GM23338 (cell line): ENCODE results near the gene FRMD4A. TPM values are rescaled to one million over a fixed set of nuclear protein-coding genes. Genes with fewer than 3 reads are reported as not detected.

Source experiments
- ATAC-seq: fragments of 200-7000 bp; cut with Tn5 transposase; 3 replicates; pipeline ENCODE4 v1.9.1; 2020
- DNase-seq: peaks from one replicate; pipeline ENCODE4 v3.0.0-alpha.2; 2015; ENCODE audit warnings: low spot score
- H2AFZ ChIP-seq: fragments of 200-600 bp; sonication (generic); 2 replicates; pipeline ENCODE4 v1.8.0; 2016; ENCODE audit warnings: antibody characterized with exemption, mild to moderate bottlenecking, moderate library complexity
- H3F3A ChIP-seq: fragments of 200-600 bp; sonication (generic); replicated peaks from 2 replicates; pipeline ENCODE4 v1.8.0; 2017; ENCODE audit warnings: antibody characterized with exemption, mixed run types, low read depth
- H3K27ac ChIP-seq: fragments of 200-600 bp; sonication (generic); 2 replicates; pipeline ENCODE4 v1.6.1; 2016; ENCODE audit warnings: low read depth
- H3K27me3 ChIP-seq: fragments of 200-600 bp; sonication (generic); 2 replicates; pipeline ENCODE4 v1.8.0; 2016; ENCODE audit warnings: mild to moderate bottlenecking, mixed run types, moderate library complexity; ENCODE audit not compliant: insufficient read depth
- H3K36me3 ChIP-seq: fragments of 200-600 bp; sonication (generic); 2 replicates; pipeline ENCODE4 v1.8.0; 2016; ENCODE audit warnings: mild to moderate bottlenecking; ENCODE audit not compliant: insufficient read depth
- H3K4me1 ChIP-seq: fragments of 200-600 bp; sonication (generic); 2 replicates; pipeline ENCODE4 v1.8.0; 2016; ENCODE audit warnings: mild to moderate bottlenecking, moderate library complexity; ENCODE audit not compliant: insufficient read depth
- H3K4me2 ChIP-seq: fragments of 200-600 bp; sonication (generic); 2 replicates; pipeline ENCODE4 v1.7.1; 2017; ENCODE audit warnings: mixed run types
- H3K4me3 ChIP-seq: fragments of 200-600 bp; sonication (generic); 2 replicates; pipeline ENCODE4 v1.6.1; 2016; ENCODE audit warnings: mixed run types
- H3K79me2 ChIP-seq: fragments of 200-600 bp; sonication (generic); replicated peaks from 2 replicates; pipeline ENCODE4 v1.8.0; 2017; ENCODE audit warnings: mild to moderate bottlenecking; ENCODE audit not compliant: insufficient read depth
- H3K9me2 ChIP-seq: fragments of 200-600 bp; sonication (generic); 2 replicates; pipeline ENCODE4 v1.8.0; 2017; ENCODE audit not compliant: insufficient read depth
- H4K20me1 ChIP-seq: fragments of 200-600 bp; sonication (generic); replicated peaks from 2 replicates; pipeline ENCODE4 v1.8.0; 2017; ENCODE audit warnings: mild to moderate bottlenecking; ENCODE audit not compliant: insufficient read depth
- H3K27ac Mint-ChIP-seq: 2 replicates; pipeline ENCODE4 v1.8.0; 2020; ENCODE audit warnings: inconsistent platforms, mild to moderate bottlenecking, moderate library complexity, mixed read lengths
- H3K27me3 Mint-ChIP-seq: 3 replicates; pipeline ENCODE4 v1.8.0; 2022; ENCODE audit warnings: low read depth, mild to moderate bottlenecking, moderate library complexity, mixed read lengths, inconsistent platforms; ENCODE audit not compliant: insufficient read depth, poor library complexity
- H3K36me3 Mint-ChIP-seq: 3 replicates; pipeline ENCODE4 v1.8.0; 2021; ENCODE audit warnings: low read depth, mild to moderate bottlenecking, inconsistent platforms, moderate library complexity, mixed read lengths
- H3K4me1 Mint-ChIP-seq: 3 replicates; pipeline ENCODE4 v1.8.0; 2020; ENCODE audit warnings: mild to moderate bottlenecking, inconsistent platforms, mixed read lengths
- H3K4me3 Mint-ChIP-seq: 3 replicates; pipeline ENCODE4 v1.8.0; 2021; ENCODE audit warnings: moderate library complexity, mild to moderate bottlenecking, inconsistent platforms, mixed read lengths
- H3K9me3 Mint-ChIP-seq: 3 replicates; pipeline ENCODE4 v1.8.0; 2020; ENCODE audit warnings: moderate library complexity, mild to moderate bottlenecking, inconsistent platforms, mixed read lengths
- CREB1 ChIP-seq: fragments of 250-450 bp; sonication (Bioruptor Pico); IDR thresholded peaks from 2 replicates; pipeline ENCODE4 v1.5.0; 2020; ENCODE audit warnings: low read depth, mild to moderate bottlenecking, moderate library complexity
- EZH2 ChIP-seq: fragments of 200-600 bp; sonication (generic); IDR thresholded peaks from one replicate; pipeline ENCODE4 v1.8.0; 2017; ENCODE audit warnings: antibody characterized with exemption, mild to moderate bottlenecking, low read depth; ENCODE audit not compliant: unreplicated experiment
- NANOG ChIP-seq: IDR thresholded peaks from 2 replicates; pipeline ENCODE4 v1.6.1; 2016; ENCODE audit warnings: antibody characterized with exemption, borderline replicate concordance
- POLR2AphosphoS5 ChIP-seq: IDR thresholded peaks from 2 replicates; pipeline ENCODE4 v1.6.1; 2016; ENCODE audit warnings: antibody characterized with exemption, low read depth
- ZNF114 ChIP-seq: fragments of 250-450 bp; sonication (Bioruptor Pico); IDR thresholded peaks from 2 replicates; pipeline ENCODE4 v1.5.0; 2020; ENCODE audit warnings: mild to moderate bottlenecking, moderate library complexity
- ZNF331 ChIP-seq: fragments of 250-450 bp; sonication (Bioruptor Pico); IDR thresholded peaks from 2 replicates; pipeline ENCODE4 v1.5.0; 2020; ENCODE audit warnings: low read depth, mild to moderate bottlenecking, moderate library complexity
- polyA plus RNA-seq: library from polyadenylated mRNA; unstranded; fragments of >200 nt; fragmentation: Nextera tagmentation; extraction: Ambion mirVana; gene quantifications from 2 replicates; pipeline ENCODE4 v1.2.1, GENCODE V29; 2016
- total RNA-seq: library from RNA; depleted of rRNA; stranded (reverse); fragments of >200 nt; shearing (Covaris generic); gene quantifications from 2 replicates; pipeline ENCODE4 v1.2.3, GENCODE V29; 2014
- TF ChIP-seq, protein P1 (sequence below): IDR thresholded peaks from one replicate; pipeline ENCODE4 v1.6.1; 2018; ENCODE audit warnings: antibody characterized with exemption; ENCODE audit not compliant: unreplicated experiment
- TF ChIP-seq, protein P2 (sequence below): fragments of 250-450 bp; sonication (Bioruptor Pico); IDR thresholded peaks from 2 replicates; pipeline ENCODE4 v1.5.0; 2020; ENCODE audit warnings: mild to moderate bottlenecking, moderate library complexity

Gene FRMD4A
- total and polyA plus RNA-seq, 2 experiments from 2014 or later, result 14.0 to 20.1 TPM

DNA sequence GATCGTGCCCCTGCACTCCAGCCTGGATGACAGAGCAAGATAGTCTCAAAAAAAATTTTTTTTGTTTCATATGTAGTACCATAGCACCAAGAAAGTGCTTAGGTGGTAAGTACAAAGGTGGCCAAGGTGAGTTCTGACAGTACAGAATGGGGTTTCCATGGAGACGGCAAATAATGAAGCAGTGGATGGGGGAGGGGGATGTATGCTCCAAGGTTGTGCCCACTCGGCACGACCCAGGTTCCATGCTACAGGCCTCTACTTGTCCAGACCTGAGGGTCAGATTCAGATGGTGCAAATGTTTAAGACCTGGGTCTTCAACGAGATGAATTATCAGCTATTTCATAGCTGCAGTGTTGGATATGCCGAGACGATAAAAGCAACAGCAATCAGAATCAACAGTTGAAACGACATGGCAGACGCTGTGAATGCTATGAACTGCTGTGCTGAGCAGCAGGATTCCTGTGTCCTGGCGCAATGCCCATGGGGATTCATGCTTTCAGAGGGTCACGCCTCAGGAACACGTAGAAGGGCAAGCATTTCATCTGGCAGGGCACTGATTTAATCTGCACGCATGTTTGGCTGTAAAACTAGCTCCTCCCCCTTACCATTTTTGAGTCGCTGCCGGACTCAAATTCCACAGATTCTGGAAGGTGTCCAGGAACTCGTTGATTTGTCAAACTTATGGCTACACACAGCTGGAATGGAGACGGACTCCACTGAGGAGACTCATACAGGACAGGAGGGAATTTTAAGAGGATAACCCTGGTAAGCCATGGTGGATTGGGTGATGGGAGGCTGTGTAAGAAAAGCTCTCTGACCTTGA lies 256.5 kb downstream of the FRMD4A start (continued):
- TF ChIP-seq, protein P1, sequence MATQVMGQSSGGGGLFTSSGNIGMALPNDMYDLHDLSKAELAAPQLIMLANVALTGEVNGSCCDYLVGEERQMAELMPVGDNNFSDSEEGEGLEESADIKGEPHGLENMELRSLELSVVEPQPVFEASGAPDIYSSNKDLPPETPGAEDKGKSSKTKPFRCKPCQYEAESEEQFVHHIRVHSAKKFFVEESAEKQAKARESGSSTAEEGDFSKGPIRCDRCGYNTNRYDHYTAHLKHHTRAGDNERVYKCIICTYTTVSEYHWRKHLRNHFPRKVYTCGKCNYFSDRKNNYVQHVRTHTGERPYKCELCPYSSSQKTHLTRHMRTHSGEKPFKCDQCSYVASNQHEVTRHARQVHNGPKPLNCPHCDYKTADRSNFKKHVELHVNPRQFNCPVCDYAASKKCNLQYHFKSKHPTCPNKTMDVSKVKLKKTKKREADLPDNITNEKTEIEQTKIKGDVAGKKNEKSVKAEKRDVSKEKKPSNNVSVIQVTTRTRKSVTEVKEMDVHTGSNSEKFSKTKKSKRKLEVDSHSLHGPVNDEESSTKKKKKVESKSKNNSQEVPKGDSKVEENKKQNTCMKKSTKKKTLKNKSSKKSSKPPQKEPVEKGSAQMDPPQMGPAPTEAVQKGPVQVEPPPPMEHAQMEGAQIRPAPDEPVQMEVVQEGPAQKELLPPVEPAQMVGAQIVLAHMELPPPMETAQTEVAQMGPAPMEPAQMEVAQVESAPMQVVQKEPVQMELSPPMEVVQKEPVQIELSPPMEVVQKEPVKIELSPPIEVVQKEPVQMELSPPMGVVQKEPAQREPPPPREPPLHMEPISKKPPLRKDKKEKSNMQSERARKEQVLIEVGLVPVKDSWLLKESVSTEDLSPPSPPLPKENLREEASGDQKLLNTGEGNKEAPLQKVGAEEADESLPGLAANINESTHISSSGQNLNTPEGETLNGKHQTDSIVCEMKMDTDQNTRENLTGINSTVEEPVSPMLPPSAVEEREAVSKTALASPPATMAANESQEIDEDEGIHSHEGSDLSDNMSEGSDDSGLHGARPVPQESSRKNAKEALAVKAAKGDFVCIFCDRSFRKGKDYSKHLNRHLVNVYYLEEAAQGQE, result no peak
- TF ChIP-seq ZNF331 (CRISPR knock-in tag), result no peak
- TF ChIP-seq CREB1, result no peak

GRCh38 chr10:14072541-14072940 lies 258.2 kb downstream of the FRMD4A start:
- H3K27me3 Mint-ChIP-seq, result peaks cover 2% of the 10 kb centered on the region
- Histone ChIP-seq H3K36me3 (no peaks in the 10 kb centered on the region), H3K4me3 (no peak overlapping the region), H3K27me3 (no peaks in the 10 kb centered on the region), H4K20me1 (no peaks in the 10 kb centered on the region), H3K4me1 (no peaks in the 10 kb centered on the region), H3F3A (no peaks in the 10 kb centered on the region), H3K9me2 (no peaks in the 10 kb centered on the region), H3K79me2 (no peaks in the 10 kb centered on the region), H2AFZ (no peak overlapping the region), H3K4me2 (no peak overlapping the region), H3K27ac (no peak overlapping the region)
- peaks cover 3% of the 10 kb centered on the region; the same call in 1 of the 3 replicates for H3K4me1 Mint-ChIP-seq
- ATAC-seq, result no peak
- no peaks in the 10 kb centered on the region; the same call in 2 of the 3 replicates for H3K9me3 Mint-ChIP-seq
- H3K4me3 Mint-ChIP-seq, result no peak overlapping the region
- H3K36me3 Mint-ChIP-seq, result no peaks in the 10 kb centered on the region
- DNase-seq, result no peak
- H3K27ac Mint-ChIP-seq, result no peak overlapping the region
- TF ChIP-seq, protein P2, sequence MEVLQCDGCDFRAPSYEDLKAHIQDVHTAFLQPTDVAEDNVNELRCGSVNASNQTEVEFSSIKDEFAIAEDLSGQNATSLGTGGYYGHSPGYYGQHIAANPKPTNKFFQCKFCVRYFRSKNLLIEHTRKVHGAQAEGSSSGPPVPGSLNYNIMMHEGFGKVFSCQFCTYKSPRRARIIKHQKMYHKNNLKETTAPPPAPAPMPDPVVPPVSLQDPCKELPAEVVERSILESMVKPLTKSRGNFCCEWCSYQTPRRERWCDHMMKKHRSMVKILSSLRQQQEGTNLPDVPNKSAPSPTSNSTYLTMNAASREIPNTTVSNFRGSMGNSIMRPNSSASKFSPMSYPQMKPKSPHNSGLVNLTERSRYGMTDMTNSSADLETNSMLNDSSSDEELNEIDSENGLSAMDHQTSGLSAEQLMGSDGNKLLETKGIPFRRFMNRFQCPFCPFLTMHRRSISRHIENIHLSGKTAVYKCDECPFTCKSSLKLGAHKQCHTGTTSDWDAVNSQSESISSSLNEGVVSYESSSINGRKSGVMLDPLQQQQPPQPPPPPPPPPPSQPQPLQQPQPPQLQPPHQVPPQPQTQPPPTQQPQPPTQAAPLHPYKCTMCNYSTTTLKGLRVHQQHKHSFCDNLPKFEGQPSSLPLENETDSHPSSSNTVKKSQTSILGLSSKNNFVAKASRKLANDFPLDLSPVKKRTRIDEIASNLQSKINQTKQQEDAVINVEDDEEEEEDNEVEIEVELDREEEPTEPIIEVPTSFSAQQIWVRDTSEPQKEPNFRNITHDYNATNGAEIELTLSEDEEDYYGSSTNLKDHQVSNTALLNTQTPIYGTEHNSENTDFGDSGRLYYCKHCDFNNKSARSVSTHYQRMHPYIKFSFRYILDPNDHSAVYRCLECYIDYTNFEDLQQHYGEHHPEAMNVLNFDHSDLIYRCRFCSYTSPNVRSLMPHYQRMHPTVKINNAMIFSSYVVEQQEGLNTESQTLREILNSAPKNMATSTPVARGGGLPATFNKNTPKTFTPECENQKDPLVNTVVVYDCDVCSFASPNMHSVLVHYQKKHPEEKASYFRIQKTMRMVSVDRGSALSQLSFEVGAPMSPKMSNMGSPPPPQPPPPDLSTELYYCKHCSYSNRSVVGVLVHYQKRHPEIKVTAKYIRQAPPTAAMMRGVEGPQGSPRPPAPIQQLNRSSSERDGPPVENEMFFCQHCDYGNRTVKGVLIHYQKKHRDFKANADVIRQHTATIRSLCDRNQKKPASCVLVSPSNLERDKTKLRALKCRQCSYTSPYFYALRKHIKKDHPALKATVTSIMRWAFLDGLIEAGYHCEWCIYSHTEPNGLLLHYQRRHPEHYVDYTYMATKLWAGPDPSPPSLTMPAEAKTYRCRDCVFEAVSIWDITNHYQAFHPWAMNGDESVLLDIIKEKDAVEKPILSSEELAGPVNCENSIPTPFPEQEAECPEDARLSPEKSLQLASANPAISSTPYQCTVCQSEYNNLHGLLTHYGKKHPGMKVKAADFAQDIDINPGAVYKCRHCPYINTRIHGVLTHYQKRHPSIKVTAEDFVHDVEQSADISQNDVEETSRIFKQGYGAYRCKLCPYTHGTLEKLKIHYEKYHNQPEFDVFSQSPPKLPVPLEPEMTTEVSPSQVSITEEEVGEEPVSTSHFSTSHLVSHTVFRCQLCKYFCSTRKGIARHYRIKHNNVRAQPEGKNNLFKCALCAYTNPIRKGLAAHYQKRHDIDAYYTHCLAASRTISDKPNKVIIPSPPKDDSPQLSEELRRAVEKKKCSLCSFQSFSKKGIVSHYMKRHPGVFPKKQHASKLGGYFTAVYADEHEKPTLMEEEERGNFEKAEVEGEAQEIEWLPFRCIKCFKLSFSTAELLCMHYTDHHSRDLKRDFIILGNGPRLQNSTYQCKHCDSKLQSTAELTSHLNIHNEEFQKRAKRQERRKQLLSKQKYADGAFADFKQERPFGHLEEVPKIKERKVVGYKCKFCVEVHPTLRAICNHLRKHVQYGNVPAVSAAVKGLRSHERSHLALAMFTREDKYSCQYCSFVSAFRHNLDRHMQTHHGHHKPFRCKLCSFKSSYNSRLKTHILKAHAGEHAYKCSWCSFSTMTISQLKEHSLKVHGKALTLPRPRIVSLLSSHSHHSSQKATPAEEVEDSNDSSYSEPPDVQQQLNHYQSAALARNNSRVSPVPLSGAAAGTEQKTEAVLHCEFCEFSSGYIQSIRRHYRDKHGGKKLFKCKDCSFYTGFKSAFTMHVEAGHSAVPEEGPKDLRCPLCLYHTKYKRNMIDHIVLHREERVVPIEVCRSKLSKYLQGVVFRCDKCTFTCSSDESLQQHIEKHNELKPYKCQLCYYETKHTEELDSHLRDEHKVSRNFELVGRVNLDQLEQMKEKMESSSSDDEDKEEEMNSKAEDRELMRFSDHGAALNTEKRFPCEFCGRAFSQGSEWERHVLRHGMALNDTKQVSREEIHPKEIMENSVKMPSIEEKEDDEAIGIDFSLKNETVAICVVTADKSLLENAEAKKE (CRISPR knock-in tag), result no peak
- TF ChIP-seq ZNF114 (CRISPR knock-in tag), result no peak
- no peak for TF ChIP-seq POLR2AphosphoS5
- TF ChIP-seq, protein P1, result no peak
- TF ChIP-seq NANOG, result no peak
- no peak for TF ChIP-seq EZH2
